Upper lobe of left lung (tissue), 6 donors: Measurements from ENCODE around the gene FILIP1L. TPM values are rescaled to one million over a fixed set of nuclear protein-coding genes. Genes with fewer than 3 reads are reported as not detected.

ENCODE experiments used
- small RNA-seq, 4 donors: library from RNA; depleted of rRNA; stranded (forward); fragments of <200 nt; gene quantifications; one replicate each; pipeline ENCODE3, GENCODE V24; 2016
- total RNA-seq, 6 donors: library from RNA; depleted of rRNA in 4 of 6; stranded (reverse); fragments of >200 nt in 4 of 6; gene quantifications; one replicate each; pipeline versions ENCODE4 v1.1.0 to v1.2.1, GENCODE V29; 2016 to 2021
- donor health status: DM: no; HTN: no; CAD: no; lungs with moderate emphysema.
- donor health status: DM: no; HTN: yes; CAD: no; lungs with severe emphysema.

Gene FILIP1L
- total RNA-seq, 6 donors from 2014 or later: 19.4 to 38.2 (median 25.9) TPM

Small RNAs within 50 kb of the gene (small RNA-seq; reads per million reads assigned to genes)
- 0 reads per million in 4 donors for gene MIR3921

Other genes starting within 250 kb of the FILIP1L start
- 10 to 100 TPM; 13.4 to 42.7 (median 32.0) TPM for gene TBC1D23, start 146.5 kb upstream of the FILIP1L start, total RNA-seq
- 10 to 100 TPM; 18.4 to 37.6 (median 26.7) TPM for gene NIT2, start 220.3 kb upstream of the FILIP1L start, total RNA-seq